Endothelial cell of umbilical vein (primary cell): ENCODE data around the gene LRRC27. TPM values are rescaled to one million over a fixed set of nuclear protein-coding genes. Genes with fewer than 3 reads are reported as not detected.

Experiments used
- BruUV-seq: library from RNA; stranded (reverse); fragments of 400-500 nt; replicated peaks from 2 replicates; lab custom pipeline; 2021; lab: Mats Ljungman, UMichigan
- CTCF ChIA-PET: fragments of 300-600, 350-600 bp; sonication (Branson Sonifier 250); formaldehyde crosslinking; loops from one replicate; lab custom pipeline; 2021; ENCODE audit warnings: antibody characterized with exemption, inconsistent platforms; lab: Charles Lee
- POLR2A ChIA-PET: fragments of 300-600, 350-600 bp; sonication (Branson Sonifier 250); formaldehyde crosslinking; loops from one replicate; lab custom pipeline; 2021; ENCODE audit warnings: antibody characterized with exemption, inconsistent platforms; lab: Charles Lee
- DNase-seq: peaks from one replicate; pipeline ENCODE4 v3.0.0-alpha.2; 2011; ENCODE audit warnings: low read depth, low spot score
- FAIRE-seq: peaks from 2 replicates; lab custom pipeline; 2011; peaks lifted over from hg19 to GRCh38; lab: Jason Lieb, UNC
- H2AFZ ChIP-seq: 2 replicates; pipeline ENCODE4 v1.6.0; 2012; ENCODE audit warnings: low read depth, low read length, control low read depth, inconsistent platforms
- H3K27ac ChIP-seq: 2 replicates; pipeline ENCODE4 v1.5.1; 2011; ENCODE audit warnings: low read depth, mild to moderate bottlenecking, control low read depth, low read length, moderate library complexity; ENCODE audit not compliant: insufficient read depth
- H3K27me3 ChIP-seq, 2 experiments: 2 replicates each; pipeline versions ENCODE4 v1.6.0 to v1.6.1; 2011; ENCODE audit warnings: low read length in 2 of 2, mixed read lengths in 1 of 2; ENCODE audit not compliant: control insufficient read depth in 2 of 2, insufficient read depth in 2 of 2
- H3K36me3 ChIP-seq, 2 experiments: 2 replicates in 1 of 2; 3 replicates in 1 of 2; pipeline ENCODE4 v1.5.1; 2011; ENCODE audit warnings: low read length in 2 of 2, mild to moderate bottlenecking in 1 of 2, moderate library complexity in 1 of 2; ENCODE audit not compliant: control insufficient read depth in 2 of 2, insufficient read depth in 2 of 2; ENCODE audit errors: extremely low read depth in 1 of 2
- H3K4me1 ChIP-seq: 3 replicates; pipeline ENCODE4 v1.5.1; 2011; ENCODE audit warnings: mild to moderate bottlenecking, low read length; ENCODE audit not compliant: control insufficient read depth, insufficient read depth; ENCODE audit errors: extremely low read depth
- H3K4me2 ChIP-seq: 2 replicates; pipeline ENCODE4 v1.6.1; 2011; ENCODE audit warnings: low read length, control low read depth, mixed read lengths; ENCODE audit not compliant: insufficient read depth
- H3K4me3 ChIP-seq, 3 experiments: fragments of 200-600 bp in 1 of 3; sonication (generic), shearing (Covaris generic) in 1 of 3; replicated peaks in 1 of 3; 2 replicates each; pipeline ENCODE4 v1.5.1; 2011 to 2016; ENCODE audit warnings: control low read depth in 3 of 3, low read length in 3 of 3, mild to moderate bottlenecking in 2 of 3, inconsistent platforms in 1 of 3, low read depth in 1 of 3, moderate library complexity in 1 of 3; ENCODE audit not compliant: insufficient read depth in 1 of 3
- H3K79me2 ChIP-seq: 2 replicates; pipeline ENCODE4 v1.6.0; 2012; ENCODE audit warnings: low read length, inconsistent platforms; ENCODE audit not compliant: control insufficient read depth, insufficient read depth
- H3K9ac ChIP-seq: replicated peaks from 2 replicates; pipeline ENCODE3; 2011; ENCODE audit warnings: low read length, control low read depth; ENCODE audit not compliant: insufficient read depth; ENCODE audit errors: extremely low read depth
- H3K9me1 ChIP-seq: replicated peaks from 3 replicates; pipeline ENCODE4 v1.6.0; 2011; ENCODE audit warnings: mild to moderate bottlenecking, low read length; ENCODE audit not compliant: control insufficient read depth, insufficient read depth; ENCODE audit errors: extremely low read depth
- H3K9me3 ChIP-seq: replicated peaks from 2 replicates; pipeline ENCODE4 v1.5.1; 2012; ENCODE audit warnings: low read length, inconsistent platforms; ENCODE audit not compliant: control insufficient read depth, insufficient read depth
- H4K20me1 ChIP-seq: replicated peaks from 2 replicates; pipeline ENCODE3; 2011; ENCODE audit warnings: mild to moderate bottlenecking, low read length; ENCODE audit not compliant: control insufficient read depth, insufficient read depth; ENCODE audit errors: extremely low read depth
- EZH2 ChIP-seq: IDR thresholded peaks from 2 replicates; pipeline ENCODE4 v1.6.1; 2012; ENCODE audit warnings: borderline replicate concordance, low read depth, mild to moderate bottlenecking, moderate library complexity, low read length, inconsistent platforms; ENCODE audit not compliant: severe bottlenecking
- FOS ChIP-seq: IDR thresholded peaks from 2 replicates; pipeline ENCODE4 v1.6.1; 2011; ENCODE audit warnings: mild to moderate bottlenecking, low read length, moderate library complexity, borderline replicate concordance; ENCODE audit not compliant: insufficient read depth
- GATA2 ChIP-seq: IDR thresholded peaks from 2 replicates; pipeline ENCODE4 v1.7.0; 2011; ENCODE audit warnings: low read depth, mild to moderate bottlenecking, moderate library complexity, mixed read lengths, low read length; ENCODE audit not compliant: insufficient read length, insufficient read depth
- JUN ChIP-seq: IDR thresholded peaks from 2 replicates; pipeline ENCODE4 v1.6.1; 2011; ENCODE audit warnings: borderline replicate concordance, low read depth; ENCODE audit not compliant: insufficient read length, insufficient read depth
- MYC ChIP-seq: IDR thresholded peaks from one replicate; pipeline ENCODE4 v1.6.1; 2011; ENCODE audit warnings: mild to moderate bottlenecking, low read depth, low read length
- POLR2A ChIP-seq: IDR thresholded peaks from 2 replicates; pipeline ENCODE4 v1.6.1; 2012; ENCODE audit warnings: low read depth, mild to moderate bottlenecking, control low read depth, low read length
- POLR2AphosphoS5 ChIP-seq: IDR thresholded peaks from 2 replicates; pipeline ENCODE4 v1.6.1; 2012; ENCODE audit warnings: low read depth, mild to moderate bottlenecking, control low read depth, low read length, moderate library complexity; ENCODE audit not compliant: insufficient read depth
- dilution Hi-C: fragments of 300-500 bp; cut with MboI; formaldehyde crosslinking; loops from one replicate; pipeline ENCODE4 v1.15.0; 2019; ENCODE audit warnings: low sequenced_read_pairs; ENCODE audit not compliant: extremely low pct_ligation_motif_present
- intact Hi-C: fragments of 100-400 bp; cut with micrococcal nuclease; formaldehyde crosslinking; loops from one replicate; pipeline ENCODE4 v1.10.0; 2022
- polyA plus RNA-seq, 4 experiments: library from polyadenylated mRNA; depleted of rRNA in 3 of 4; stranded (reverse) in 3 of 4; unstranded in 1 of 4; fragments of >200 nt; gene quantifications; 2 replicates each; pipeline versions ENCODE4 v1.2.1 to v1.2.3, GENCODE V29; 2011 to 2012; ENCODE audit warnings: missing spikeins in 1 of 4
- total RNA-seq: library from RNA; stranded (reverse); gene quantifications from 2 replicates; pipeline ENCODE4 v1.2.3, GENCODE V29; 2021
- TF ChIP-seq, protein P1 (sequence below), 2 donors: IDR thresholded peaks; 1 replicate in 1 of 2; 2 replicates in 1 of 2; pipeline ENCODE4 v1.5.1; 2011; ENCODE audit warnings: low read length in 2 of 2, mild to moderate bottlenecking in 2 of 2, moderate library complexity in 2 of 2, control low read depth in 1 of 2, inconsistent platforms in 1 of 2, low read depth in 1 of 2; ENCODE audit not compliant: insufficient read depth in 1 of 2; ENCODE audit errors: extremely low read depth in 1 of 2
- TF ChIP-seq, protein P2 (sequence below): IDR thresholded peaks from 2 replicates; pipeline ENCODE4 v1.6.1; 2011; ENCODE audit not compliant: insufficient read depth, insufficient read length

LRRC27 gene
- total and polyA plus RNA-seq, 2 donors (not counting 3 experiments of a cell fraction or from before 2014, with no cell fraction given): 8.3 to 13.6 TPM

DNA sequence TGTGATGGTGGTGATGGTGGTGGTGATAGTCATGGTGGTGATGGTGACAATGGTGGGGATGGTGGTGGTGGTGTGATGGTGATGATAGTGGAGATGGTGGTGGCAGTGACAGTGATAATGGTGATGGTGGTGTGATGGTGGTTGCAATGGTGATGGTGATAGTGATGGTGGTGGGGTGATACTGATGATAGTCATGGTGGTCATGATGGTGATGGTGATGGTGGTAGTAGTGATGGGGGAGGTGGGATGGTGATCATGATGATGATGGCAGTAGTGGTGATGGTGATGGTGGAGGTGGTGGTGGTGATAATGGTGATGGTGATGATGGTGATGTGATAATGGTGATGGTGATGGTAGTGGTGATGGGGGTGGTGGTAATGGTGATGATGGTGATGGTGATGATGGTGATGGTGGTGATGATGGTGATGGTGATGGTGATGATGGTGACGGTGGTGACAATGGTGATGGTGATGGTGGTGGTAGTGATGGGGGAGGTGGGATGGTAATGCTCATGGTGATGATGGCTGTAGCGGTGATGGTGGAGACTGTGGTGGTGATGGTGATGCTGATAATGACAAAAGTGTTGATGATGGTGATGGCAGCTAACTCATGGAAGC is 60.3 kb downstream of the LRRC27 start:
- no peaks in the 10 kb centered on the region for H3K27me3 ChIP-seq
- ChIA-PET POLR2A (no interaction called here), CTCF (no interaction called here)
- no TSS peak for BruUV-seq
- no peak overlapping the region for H3K4me2 ChIP-seq
- no peaks in the 10 kb centered on the region for H4K20me1 ChIP-seq
- H3K4me1 ChIP-seq: no peaks in the 10 kb centered on the region
- no peaks in the 10 kb centered on the region for H3K9me1 ChIP-seq
- no peaks in the 10 kb centered on the region for H3K36me3 ChIP-seq
- DNase-seq: no peak
- H3K9ac ChIP-seq: no peak overlapping the region
- H3K4me3 ChIP-seq: no peak overlapping the region
- no peaks in the 10 kb centered on the region for H3K79me2 ChIP-seq
- no peak for TF ChIP-seq EZH2
- TF ChIP-seq FOS: no peak
- no peak for TF ChIP-seq POLR2A
- no peak for TF ChIP-seq MYC
- no peak for TF ChIP-seq POLR2AphosphoS5
- TF ChIP-seq, protein P1, sequence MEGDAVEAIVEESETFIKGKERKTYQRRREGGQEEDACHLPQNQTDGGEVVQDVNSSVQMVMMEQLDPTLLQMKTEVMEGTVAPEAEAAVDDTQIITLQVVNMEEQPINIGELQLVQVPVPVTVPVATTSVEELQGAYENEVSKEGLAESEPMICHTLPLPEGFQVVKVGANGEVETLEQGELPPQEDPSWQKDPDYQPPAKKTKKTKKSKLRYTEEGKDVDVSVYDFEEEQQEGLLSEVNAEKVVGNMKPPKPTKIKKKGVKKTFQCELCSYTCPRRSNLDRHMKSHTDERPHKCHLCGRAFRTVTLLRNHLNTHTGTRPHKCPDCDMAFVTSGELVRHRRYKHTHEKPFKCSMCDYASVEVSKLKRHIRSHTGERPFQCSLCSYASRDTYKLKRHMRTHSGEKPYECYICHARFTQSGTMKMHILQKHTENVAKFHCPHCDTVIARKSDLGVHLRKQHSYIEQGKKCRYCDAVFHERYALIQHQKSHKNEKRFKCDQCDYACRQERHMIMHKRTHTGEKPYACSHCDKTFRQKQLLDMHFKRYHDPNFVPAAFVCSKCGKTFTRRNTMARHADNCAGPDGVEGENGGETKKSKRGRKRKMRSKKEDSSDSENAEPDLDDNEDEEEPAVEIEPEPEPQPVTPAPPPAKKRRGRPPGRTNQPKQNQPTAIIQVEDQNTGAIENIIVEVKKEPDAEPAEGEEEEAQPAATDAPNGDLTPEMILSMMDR (IDR thresholded peaks at IDR 0.05; ENCODE audit: extremely low read depth in 1 of 2, insufficient read depth in 1 of 2, low read depth in 1 of 2, low read length in 2 of 2): no peak
- TF ChIP-seq, protein P2, sequence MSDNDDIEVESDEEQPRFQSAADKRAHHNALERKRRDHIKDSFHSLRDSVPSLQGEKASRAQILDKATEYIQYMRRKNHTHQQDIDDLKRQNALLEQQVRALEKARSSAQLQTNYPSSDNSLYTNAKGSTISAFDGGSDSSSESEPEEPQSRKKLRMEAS: no peak
- TF ChIP-seq JUN: no peak
- no peak for TF ChIP-seq GATA2
- H3K27ac ChIP-seq: no peak overlapping the region
- no peaks in the 10 kb centered on the region for H3K9me3 ChIP-seq
- intact Hi-C loops: no loop called here
- FAIRE-seq: no peak
- dilution Hi-C loops: no loop called here
- no peak overlapping the region for H2AFZ ChIP-seq
